K562 (cell line): ENCODE data around the gene ORC1. TPM values are rescaled to one million over a fixed set of nuclear protein-coding genes. Genes with fewer than 3 reads are reported as not detected.

Source experiments
- CBX2 ChIP-seq: fragments of 200-600 bp; sonication (generic); IDR thresholded peaks from one replicate; pipeline ENCODE4 v1.6.1; 2012; ENCODE audit warnings: mild to moderate bottlenecking, low read length, inconsistent platforms; ENCODE audit not compliant: insufficient read depth, poor library complexity, severe bottlenecking
- CREB1 ChIP-seq, 2 experiments: sonication (generic) in 1 of 2; formaldehyde crosslinking in 1 of 2; IDR thresholded peaks; 2 replicates each; pipeline versions ENCODE4 v1.6.1 to v1.8.0; 2012 to 2022; ENCODE audit warnings: inconsistent platforms in 1 of 2, mild to moderate bottlenecking in 1 of 2, missing genetic modification reagents in 1 of 2, moderate library complexity in 1 of 2
- DNMT1 ChIP-seq: fragments of 450-650 bp; IDR thresholded peaks from 2 replicates; pipeline ENCODE4 v1.6.1; 2016; ENCODE audit warnings: antibody characterized with exemption, mild to moderate bottlenecking
- EGR1 ChIP-seq: fragments of 450-650 bp; conservative IDR thresholded peaks from 2 replicates; pipeline ENCODE4 v1.6.1; 2017; ENCODE audit warnings: mild to moderate bottlenecking
- GATAD2A ChIP-seq: fragments of 450-650 bp; IDR thresholded peaks from 2 replicates; pipeline ENCODE4 v1.6.1; 2017
- GATAD2B ChIP-seq: fragments of 450-650 bp; IDR thresholded peaks from 2 replicates; pipeline ENCODE4 v1.6.1; 2017; ENCODE audit warnings: mild to moderate bottlenecking, borderline replicate concordance
- HDAC2 ChIP-seq: fragments of 450-650 bp; IDR thresholded peaks from 2 replicates; pipeline ENCODE4 v1.6.1; 2016; ENCODE audit warnings: mild to moderate bottlenecking
- KLF10 ChIP-seq: fragments of 250-450 bp; sonication (Bioruptor Pico); IDR thresholded peaks from 2 replicates; pipeline ENCODE4 v1.6.1; 2021; ENCODE audit warnings: matching md5 sums
- MAFK ChIP-seq: IDR thresholded peaks from 2 replicates; pipeline ENCODE4 v1.6.1; 2011; ENCODE audit warnings: low read length, improper control_type of control experiment
- MAZ ChIP-seq, 2 experiments: fragments of 450-650 bp in 1 of 2; sonication (generic) in 1 of 2; formaldehyde crosslinking; IDR thresholded peaks in 1 of 2; conservative IDR thresholded peaks in 1 of 2; 2 replicates each; pipeline versions ENCODE4 v1.4.0 to v1.5.0; 2020; ENCODE audit warnings: mild to moderate bottlenecking in 1 of 2, missing genetic modification reagents in 1 of 2
- MTA1 ChIP-seq: fragments of 450-650 bp; IDR thresholded peaks from 2 replicates; pipeline ENCODE4 v1.6.1; 2017; ENCODE audit warnings: borderline replicate concordance
- MYC ChIP-seq, 2 experiments: fragments of 250-450 bp in 1 of 2; sonication (Bioruptor Pico) in 1 of 2; IDR thresholded peaks; 2 replicates each; pipeline versions ENCODE4 v1.5.1 to v1.6.1; 2012 to 2021; ENCODE audit warnings: low read depth in 2 of 2, borderline replicate concordance in 1 of 2, improper control_type of control experiment in 1 of 2, low read length in 1 of 2, mild to moderate bottlenecking in 1 of 2, moderate library complexity in 1 of 2
- NFE2L1 ChIP-seq: fragments of 450-650 bp; IDR thresholded peaks from 2 replicates; pipeline ENCODE4 v1.6.1; 2016; ENCODE audit warnings: missing genetic modification characterization, low read depth, mild to moderate bottlenecking, missing compliant biosample characterization, moderate library complexity, borderline replicate concordance
- PCBP1 ChIP-seq: fragments of 200-400 bp; formaldehyde crosslinking; IDR thresholded peaks from 2 replicates; pipeline ENCODE4 v1.6.1; 2018; ENCODE audit warnings: mild to moderate bottlenecking, low read depth, low read length; ENCODE audit not compliant: poor library complexity, severe bottlenecking
- SIN3A ChIP-seq, 2 experiments: fragments of 150-350 bp in 1 of 2; IDR thresholded peaks; 2 replicates each; pipeline ENCODE4 v1.6.1; 2011 to 2016; ENCODE audit warnings: borderline replicate concordance in 2 of 2, low read depth in 2 of 2, low read length in 2 of 2, mild to moderate bottlenecking in 2 of 2, moderate library complexity in 2 of 2; ENCODE audit not compliant: control insufficient read depth in 1 of 2
- SNRNP70 ChIP-seq: fragments of 200-400 bp; formaldehyde crosslinking; optimal IDR thresholded peaks from 2 replicates; pipeline ENCODE3; 2017; ENCODE audit warnings: low read depth, low read length
- TCF3 ChIP-seq: sonication (generic); formaldehyde crosslinking; IDR thresholded peaks from 2 replicates; pipeline ENCODE4 v1.4.0; 2020; ENCODE audit warnings: mild to moderate bottlenecking, missing genetic modification reagents
- TRIM28 ChIP-seq: fragments of 450-650 bp; IDR thresholded peaks from 2 replicates; pipeline ENCODE4 v1.6.1; 2017
- ZC3H8 ChIP-seq: fragments of 450-650 bp; IDR thresholded peaks from 2 replicates; pipeline ENCODE4 v1.6.1; 2017
- ZNF316 ChIP-seq: fragments of 450-650 bp; IDR thresholded peaks from 2 replicates; pipeline ENCODE4 v1.6.1; 2016
- ZNF561 ChIP-seq: fragments of 450-650 bp; formaldehyde crosslinking; conservative IDR thresholded peaks from 2 replicates; pipeline ENCODE4 v1.4.0; 2020; ENCODE audit warnings: mild to moderate bottlenecking, moderate library complexity
- polyA plus RNA-seq, 8 experiments: library from polyadenylated mRNA; depleted of rRNA in 4 of 8; stranded (reverse) in 5 of 8; unstranded in 3 of 8; fragments of >200 nt; fragmentation: Nextera tagmentation in 2 of 8; fragmentation: Illumina TruSeq in 1 of 8; extraction: Ambion mirVana in 2 of 8; extraction: Trizol in 1 of 8; gene quantifications; 2 replicates each; pipeline versions ENCODE4 v1.2.1 to v1.2.3, GENCODE V29; 2011 to 2014; ENCODE audit warnings: inconsistent platforms in 1 of 8, missing spikeins in 1 of 8
- total RNA-seq, 7 experiments: library from RNA; depleted of rRNA in 6 of 7; stranded (reverse); fragments of >200 nt in 6 of 7; fragmentation: Illumina TruSeq in 2 of 7; extraction: Trizol in 2 of 7; gene quantifications; 2 replicates each; pipeline versions ENCODE4 v1.2.1 to v1.2.3, GENCODE V29; 2011 to 2021; ENCODE audit warnings: low replicate concordance in 1 of 7
- TF ChIP-seq, protein P1 (sequence below): sonication (generic); formaldehyde crosslinking; IDR thresholded peaks from 2 replicates; pipeline ENCODE4 v1.8.1; 2023; ENCODE audit warnings: missing genetic modification reagents, mild to moderate bottlenecking, borderline replicate concordance
- TF ChIP-seq, protein P2 (sequence below): fragments of 250-450 bp; sonication (Bioruptor Pico); IDR thresholded peaks from 2 replicates; pipeline ENCODE4 v1.8.0; 2022; ENCODE audit warnings: inconsistent platforms

Gene ORC1
- total and polyA plus RNA-seq, 9 of the 15 experiments (the other 6 are each of a cell fraction or from before 2014, with no cell fraction given) = 26.4 to 91.6 (median 69.7) TPM

DNA sequence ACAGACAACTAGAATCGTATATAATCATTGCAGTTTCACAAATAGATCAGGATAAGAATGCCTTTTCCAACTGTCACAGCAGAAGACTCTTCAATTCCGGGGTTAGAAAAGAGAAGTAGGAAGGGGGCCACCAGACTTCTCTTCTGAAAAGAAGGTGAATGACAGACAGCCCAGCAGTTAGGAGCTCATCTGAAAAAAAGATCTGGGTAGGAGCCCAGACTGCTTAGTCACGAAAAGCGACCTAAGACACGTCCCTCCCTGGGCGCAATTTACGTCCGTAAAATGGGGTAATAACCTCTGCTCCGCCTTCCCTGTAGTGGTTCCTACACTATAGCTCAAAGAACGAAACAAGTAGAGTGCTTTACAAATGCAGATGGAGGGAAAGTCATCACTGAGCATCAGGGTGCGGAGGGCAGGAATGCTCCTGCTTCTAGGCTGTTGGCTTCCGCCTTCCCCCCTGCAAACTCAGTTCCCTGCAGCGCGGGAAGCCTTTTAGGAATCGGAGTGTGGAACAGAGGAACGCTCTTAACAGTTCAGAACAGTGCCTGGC is 582 bp downstream of the ORC1 start (continued):
- no peak for TF ChIP-seq CBX2
- TF ChIP-seq ZNF561 (CRISPR knock-in tag) = no peak
- peak; percentile 94 for TF ChIP-seq CREB1 (IDR thresholded peaks at IDR 0.05)
- TF ChIP-seq CREB1 (CRISPR knock-in tag; IDR thresholded peaks at IDR 0.05) = peak; percentile 81; the same call in 1 of the 2 replicates
- TF ChIP-seq SIN3A (IDR thresholded peaks at IDR 0.05; ENCODE audit: borderline replicate concordance in 2 of 2, control insufficient read depth in 1 of 2, low read depth in 2 of 2, low read length in 2 of 2) = peak in 1 of 2 experiments; percentile 80; a peak in 2 of 4 replicates
- TF ChIP-seq MTA1 = peak; percentile 94
- no peak; a peak in 1 of 4 replicates for TF ChIP-seq MAZ (CRISPR knock-in tag; conservative IDR thresholded peaks at IDR 0.05 in 1 of 2, IDR thresholded peaks at IDR 0.05 in 1 of 2)
- TF ChIP-seq EGR1 = no peak
- TF ChIP-seq ZNF316 = peak; percentile 90
- TF ChIP-seq ZC3H8 = 0 out of 2 replicates have a peak, but pooled peaks have one; percentile 9
- TF ChIP-seq GATAD2A = no peak
- TF ChIP-seq, protein P1, sequence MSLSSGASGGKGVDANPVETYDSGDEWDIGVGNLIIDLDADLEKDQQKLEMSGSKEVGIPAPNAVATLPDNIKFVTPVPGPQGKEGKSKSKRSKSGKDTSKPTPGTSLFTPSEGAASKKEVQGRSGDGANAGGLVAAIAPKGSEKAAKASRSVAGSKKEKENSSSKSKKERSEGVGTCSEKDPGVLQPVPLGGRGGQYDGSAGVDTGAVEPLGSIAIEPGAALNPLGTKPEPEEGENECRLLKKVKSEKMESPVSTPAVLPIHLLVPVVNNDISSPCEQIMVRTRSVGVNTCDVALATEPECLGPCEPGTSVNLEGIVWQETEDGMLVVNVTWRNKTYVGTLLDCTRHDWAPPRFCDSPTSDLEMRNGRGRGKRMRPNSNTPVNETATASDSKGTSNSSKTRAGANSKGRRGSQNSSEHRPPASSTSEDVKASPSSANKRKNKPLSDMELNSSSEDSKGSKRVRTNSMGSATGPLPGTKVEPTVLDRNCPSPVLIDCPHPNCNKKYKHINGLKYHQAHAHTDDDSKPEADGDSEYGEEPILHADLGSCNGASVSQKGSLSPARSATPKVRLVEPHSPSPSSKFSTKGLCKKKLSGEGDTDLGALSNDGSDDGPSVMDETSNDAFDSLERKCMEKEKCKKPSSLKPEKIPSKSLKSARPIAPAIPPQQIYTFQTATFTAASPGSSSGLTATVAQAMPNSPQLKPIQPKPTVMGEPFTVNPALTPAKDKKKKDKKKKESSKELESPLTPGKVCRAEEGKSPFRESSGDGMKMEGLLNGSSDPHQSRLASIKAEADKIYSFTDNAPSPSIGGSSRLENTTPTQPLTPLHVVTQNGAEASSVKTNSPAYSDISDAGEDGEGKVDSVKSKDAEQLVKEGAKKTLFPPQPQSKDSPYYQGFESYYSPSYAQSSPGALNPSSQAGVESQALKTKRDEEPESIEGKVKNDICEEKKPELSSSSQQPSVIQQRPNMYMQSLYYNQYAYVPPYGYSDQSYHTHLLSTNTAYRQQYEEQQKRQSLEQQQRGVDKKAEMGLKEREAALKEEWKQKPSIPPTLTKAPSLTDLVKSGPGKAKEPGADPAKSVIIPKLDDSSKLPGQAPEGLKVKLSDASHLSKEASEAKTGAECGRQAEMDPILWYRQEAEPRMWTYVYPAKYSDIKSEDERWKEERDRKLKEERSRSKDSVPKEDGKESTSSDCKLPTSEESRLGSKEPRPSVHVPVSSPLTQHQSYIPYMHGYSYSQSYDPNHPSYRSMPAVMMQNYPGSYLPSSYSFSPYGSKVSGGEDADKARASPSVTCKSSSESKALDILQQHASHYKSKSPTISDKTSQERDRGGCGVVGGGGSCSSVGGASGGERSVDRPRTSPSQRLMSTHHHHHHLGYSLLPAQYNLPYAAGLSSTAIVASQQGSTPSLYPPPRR (CRISPR knock-in tag) = 0 out of 2 replicates have a peak, but pooled peaks have one; percentile 67
- no peak for TF ChIP-seq GATAD2B
- TF ChIP-seq TCF3 (CRISPR knock-in tag) = no peak
- peak; percentile 80 for TF ChIP-seq MAFK
- TF ChIP-seq KLF10 (CRISPR knock-in tag) = no peak
- no peak for TF ChIP-seq SNRNP70
- TF ChIP-seq MYC (IDR thresholded peaks at IDR 0.05; ENCODE audit: low read depth, low read length) = peak; percentile 65
- 0 out of 2 replicates have a peak, but pooled peaks have one; percentile 16 for TF ChIP-seq MYC (CRISPR knock-in tag; IDR thresholded peaks at IDR 0.05; ENCODE audit: borderline replicate concordance, low read depth)
- peak; percentile 63 for TF ChIP-seq HDAC2
- TF ChIP-seq TRIM28 = no peak
- TF ChIP-seq DNMT1 = no peak
- no peak for TF ChIP-seq PCBP1
- TF ChIP-seq, protein P2, sequence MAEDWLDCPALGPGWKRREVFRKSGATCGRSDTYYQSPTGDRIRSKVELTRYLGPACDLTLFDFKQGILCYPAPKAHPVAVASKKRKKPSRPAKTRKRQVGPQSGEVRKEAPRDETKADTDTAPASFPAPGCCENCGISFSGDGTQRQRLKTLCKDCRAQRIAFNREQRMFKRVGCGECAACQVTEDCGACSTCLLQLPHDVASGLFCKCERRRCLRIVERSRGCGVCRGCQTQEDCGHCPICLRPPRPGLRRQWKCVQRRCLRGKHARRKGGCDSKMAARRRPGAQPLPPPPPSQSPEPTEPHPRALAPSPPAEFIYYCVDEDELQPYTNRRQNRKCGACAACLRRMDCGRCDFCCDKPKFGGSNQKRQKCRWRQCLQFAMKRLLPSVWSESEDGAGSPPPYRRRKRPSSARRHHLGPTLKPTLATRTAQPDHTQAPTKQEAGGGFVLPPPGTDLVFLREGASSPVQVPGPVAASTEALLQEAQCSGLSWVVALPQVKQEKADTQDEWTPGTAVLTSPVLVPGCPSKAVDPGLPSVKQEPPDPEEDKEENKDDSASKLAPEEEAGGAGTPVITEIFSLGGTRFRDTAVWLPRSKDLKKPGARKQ (CRISPR knock-in tag) = no peak
- TF ChIP-seq NFE2L1 (tag) = no peak
